HepG2 (cell line): ENCODE measurements around the gene GMEB1. TPM values are rescaled to one million over a fixed set of nuclear protein-coding genes. Genes with fewer than 3 reads are reported as not detected.
A peak's percentile ranks its signal among the peaks of the same experiment; 100 is the strongest.

Experiments
- AKAP8 ChIP-seq: sonication (generic); formaldehyde crosslinking; IDR thresholded peaks from 2 replicates; pipeline ENCODE4 v1.5.1; 2020; ENCODE audit warnings: mild to moderate bottlenecking, missing genetic modification reagents
- CSRNP1 ChIP-seq: sonication (generic); formaldehyde crosslinking; IDR thresholded peaks from 2 replicates; pipeline ENCODE4 v1.8.1; 2023; ENCODE audit warnings: mild to moderate bottlenecking, missing genetic modification reagents
- HOXA7 ChIP-seq: sonication (generic); formaldehyde crosslinking; IDR thresholded peaks from 2 replicates; pipeline ENCODE4 v1.8.1; 2022; ENCODE audit warnings: mild to moderate bottlenecking, missing genetic modification reagents, moderate library complexity
- KDM5A ChIP-seq: fragments of 200-600 bp; sonication (generic); IDR thresholded peaks from 2 replicates; pipeline ENCODE4 v1.7.0; 2018; ENCODE audit warnings: antibody characterized with exemption, mild to moderate bottlenecking, low read length, borderline replicate concordance
- MTERF4 ChIP-seq: sonication (generic); formaldehyde crosslinking; IDR thresholded peaks from 2 replicates; pipeline ENCODE4 v1.8.0; 2023; ENCODE audit warnings: mild to moderate bottlenecking, missing genetic modification reagents
- MTF2 ChIP-seq: sonication (generic); formaldehyde crosslinking; IDR thresholded peaks from 2 replicates; pipeline ENCODE4 v1.5.0; 2020; ENCODE audit warnings: missing genetic modification reagents, borderline replicate concordance
- NFE2L2 ChIP-seq: fragments of 150-350 bp; IDR thresholded peaks from 2 replicates; pipeline ENCODE4 v1.6.1; 2014; ENCODE audit warnings: low read length
- NR2F6 ChIP-seq, 2 experiments: IDR thresholded peaks; 2 replicates each; pipeline ENCODE4 v1.6.1; 2016; ENCODE audit warnings: antibody characterized with exemption in 1 of 2, mild to moderate bottlenecking in 1 of 2
- PCBP1 ChIP-seq: fragments of 200-400 bp; formaldehyde crosslinking; IDR thresholded peaks from 2 replicates; pipeline ENCODE4 v1.6.1; 2017; ENCODE audit warnings: mild to moderate bottlenecking, low read depth, low read length, borderline replicate concordance
- SCMH1 ChIP-seq: sonication (generic); formaldehyde crosslinking; IDR thresholded peaks from 2 replicates; pipeline ENCODE4 v1.9.0; 2021; ENCODE audit warnings: missing genetic modification reagents, mild to moderate bottlenecking, borderline replicate concordance
- SPEN ChIP-seq: sonication (generic); formaldehyde crosslinking; IDR thresholded peaks from 2 replicates; pipeline ENCODE4 v1.5.1; 2020; ENCODE audit warnings: low read depth, mild to moderate bottlenecking, missing genetic modification reagents
- UBTF ChIP-seq: sonication (generic); formaldehyde crosslinking; IDR thresholded peaks from 2 replicates; pipeline ENCODE4 v1.4.0; 2020; ENCODE audit warnings: mild to moderate bottlenecking, missing genetic modification reagents
- ZNF343 ChIP-seq: sonication (generic); formaldehyde crosslinking; IDR thresholded peaks from 2 replicates; pipeline ENCODE4 v1.4.0; 2020; ENCODE audit warnings: mild to moderate bottlenecking, missing genetic modification reagents
- ZNF652 ChIP-seq: IDR thresholded peaks from 2 replicates; pipeline ENCODE4 v1.6.1; 2016; ENCODE audit warnings: low read depth, borderline replicate concordance
- ZNF710 ChIP-seq: sonication (generic); formaldehyde crosslinking; IDR thresholded peaks from 2 replicates; pipeline ENCODE4 v1.5.0; 2020; ENCODE audit warnings: mild to moderate bottlenecking, missing genetic modification reagents, borderline replicate concordance
- ZNF784 ChIP-seq: sonication (generic); formaldehyde crosslinking; IDR thresholded peaks from 2 replicates; pipeline ENCODE4 v1.5.1; 2020; ENCODE audit warnings: missing genetic modification reagents, mild to moderate bottlenecking, borderline replicate concordance
- ZNF850 ChIP-seq: sonication (generic); formaldehyde crosslinking; conservative IDR thresholded peaks from 2 replicates; pipeline ENCODE4 v1.9.0; 2021; ENCODE audit warnings: mild to moderate bottlenecking, missing genetic modification reagents
- ZSCAN20 ChIP-seq: sonication (generic); formaldehyde crosslinking; IDR thresholded peaks from 2 replicates; pipeline ENCODE4 v1.4.0; 2020; ENCODE audit warnings: missing genetic modification reagents, mild to moderate bottlenecking, borderline replicate concordance
- ZXDC ChIP-seq: sonication (generic); formaldehyde crosslinking; IDR thresholded peaks from 2 replicates; pipeline ENCODE4 v1.5.0; 2020; ENCODE audit warnings: mild to moderate bottlenecking, missing genetic modification reagents
- polyA plus RNA-seq, 8 experiments: library from polyadenylated mRNA; depleted of rRNA in 3 of 8; stranded (reverse) in 7 of 8; unstranded in 1 of 8; fragments of >200 nt; fragmentation: Illumina TruSeq in 4 of 8; extraction: Trizol in 4 of 8; gene quantifications; 2 replicates each; pipeline versions ENCODE4 v1.2.1 to v1.2.3, GENCODE V29; 2011 to 2016; ENCODE audit warnings: low read depth in 4 of 8, missing spikeins in 1 of 8, mixed read lengths in 1 of 8; ENCODE audit not compliant: insufficient read depth in 1 of 8
- total RNA-seq, 5 experiments: library from RNA; depleted of rRNA; stranded (reverse); fragments of >200 nt; fragmentation: Illumina TruSeq; extraction: Trizol; gene quantifications; 2 replicates each; pipeline ENCODE4 v1.2.3, GENCODE V29; 2016; ENCODE audit warnings: low read depth in 1 of 5

GMEB1 gene
- total and polyA plus RNA-seq, 2 of the 13 experiments (the other 11 are each of a cell fraction or from before 2014, with no cell fraction given): 3.0 to 6.0 TPM

GRCh38 chr1:28646040-28646439, 22.5 kb upstream of the GMEB1 start (continued):
- TF ChIP-seq ZNF710 (CRISPR knock-in tag) (peak; percentile 65; the same call in 1 of the 2 replicates), SCMH1 (CRISPR knock-in tag) (no peak), MTF2 (CRISPR knock-in tag) (no peak), UBTF (CRISPR knock-in tag) (peak; percentile 35), KDM5A (no peak), SPEN (CRISPR knock-in tag) (no peak), NR2F6 (IDR thresholded peaks at IDR 0.05) (no peak), NR2F6 (CRISPR knock-in tag; IDR thresholded peaks at IDR 0.05) (peak; percentile 58), ZNF784 (CRISPR knock-in tag) (no peak), NFE2L2 (no peak), ZNF850 (no peak), PCBP1 (no peak), ZXDC (CRISPR knock-in tag) (no peak), MTERF4 (CRISPR knock-in tag) (no peak), ZNF652 (CRISPR knock-in tag) (no peak), CSRNP1 (CRISPR knock-in tag) (no peak), ZNF343 (CRISPR knock-in tag) (no peak), HOXA7 (CRISPR knock-in tag) (no peak), AKAP8 (CRISPR knock-in tag) (no peak), ZSCAN20 (no peak)
